Measurements from ENCODE around the gene CDC27.

GRCh38 chr17:47120521-47121095, 68.5 kb downstream of the CDC27 start:
- no peak for TF ChIP-seq POLR2A (IDR thresholded peaks at IDR 0.05)
- no peak for TF ChIP-seq CTCF (IDR thresholded peaks at IDR 0.05 in 4 of 5, conservative IDR thresholded peaks at IDR 0.05 in 1 of 5)
